Hepatocyte (in vitro differentiated cells): ENCODE data around the gene DNM3.

Source experiments
- EZH2 ChIP-seq: fragments of 200-600 bp; sonication (generic); IDR thresholded peaks from 2 replicates; pipeline ENCODE4 v1.6.1; 2016; ENCODE audit warnings: antibody characterized with exemption, mild to moderate bottlenecking, borderline replicate concordance
- TF ChIP-seq, protein P1 (sequence below): fragments of 200-600 bp; sonication (generic); IDR thresholded peaks from 2 replicates; pipeline ENCODE4 v1.5.1; 2016; ENCODE audit warnings: antibody characterized with exemption, mild to moderate bottlenecking; ENCODE audit not compliant: poor library complexity

GRCh38 chr1:172265905-172266304, 424.6 kb downstream of the DNM3 start:
- TF ChIP-seq, protein P1, sequence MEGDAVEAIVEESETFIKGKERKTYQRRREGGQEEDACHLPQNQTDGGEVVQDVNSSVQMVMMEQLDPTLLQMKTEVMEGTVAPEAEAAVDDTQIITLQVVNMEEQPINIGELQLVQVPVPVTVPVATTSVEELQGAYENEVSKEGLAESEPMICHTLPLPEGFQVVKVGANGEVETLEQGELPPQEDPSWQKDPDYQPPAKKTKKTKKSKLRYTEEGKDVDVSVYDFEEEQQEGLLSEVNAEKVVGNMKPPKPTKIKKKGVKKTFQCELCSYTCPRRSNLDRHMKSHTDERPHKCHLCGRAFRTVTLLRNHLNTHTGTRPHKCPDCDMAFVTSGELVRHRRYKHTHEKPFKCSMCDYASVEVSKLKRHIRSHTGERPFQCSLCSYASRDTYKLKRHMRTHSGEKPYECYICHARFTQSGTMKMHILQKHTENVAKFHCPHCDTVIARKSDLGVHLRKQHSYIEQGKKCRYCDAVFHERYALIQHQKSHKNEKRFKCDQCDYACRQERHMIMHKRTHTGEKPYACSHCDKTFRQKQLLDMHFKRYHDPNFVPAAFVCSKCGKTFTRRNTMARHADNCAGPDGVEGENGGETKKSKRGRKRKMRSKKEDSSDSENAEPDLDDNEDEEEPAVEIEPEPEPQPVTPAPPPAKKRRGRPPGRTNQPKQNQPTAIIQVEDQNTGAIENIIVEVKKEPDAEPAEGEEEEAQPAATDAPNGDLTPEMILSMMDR, result no peak
- TF ChIP-seq EZH2, result no peak
